Fibroblast of villous mesenchyme (primary cell): ENCODE results near the gene PLCXD3. TPM values are rescaled to one million over a fixed set of nuclear protein-coding genes. Genes with fewer than 3 reads are reported as not detected.

Experiments used
- DNase-seq: peaks from one replicate; pipeline ENCODE4 v3.0.0-alpha.2; 2010; ENCODE audit warnings: low read depth
- H3K4me3 ChIP-seq: 2 replicates; pipeline ENCODE4 v1.5.1; 2011; ENCODE audit warnings: low read depth, mild to moderate bottlenecking, low read length
- total RNA-seq: library from RNA; depleted of rRNA; stranded (reverse); fragments of >200 nt; gene quantifications from 2 replicates; pipeline ENCODE4 v1.2.3, GENCODE V29; 2012
- TF ChIP-seq, protein P1 (sequence below): IDR thresholded peaks from 2 replicates; pipeline ENCODE4 v1.5.1; 2012; ENCODE audit warnings: low read depth, mild to moderate bottlenecking, low read length; ENCODE audit not compliant: insufficient read depth

PLCXD3 gene
- total RNA-seq, 1 donor = 0.43 TPM

DNA sequence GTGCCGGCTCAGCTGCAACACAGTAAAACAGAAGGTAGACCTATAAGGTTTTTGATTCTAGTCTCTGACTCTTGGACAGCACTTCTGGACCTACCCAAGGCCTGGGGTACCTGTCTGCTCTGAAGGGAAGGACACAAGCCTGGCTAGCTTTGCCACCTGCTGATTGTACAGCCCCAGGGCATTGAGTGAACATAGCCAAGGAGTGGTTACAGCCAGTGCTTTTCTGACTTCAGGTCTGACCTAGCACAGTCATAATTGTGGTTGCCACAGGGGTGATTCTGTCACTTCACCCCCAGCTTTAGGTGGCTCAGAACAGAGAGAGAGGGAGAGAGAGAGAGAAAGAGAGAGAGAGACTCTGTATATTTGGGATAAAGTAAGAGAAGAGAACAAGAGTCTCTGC lies 118.4 kb downstream of the PLCXD3 start:
- TF ChIP-seq, protein P1, sequence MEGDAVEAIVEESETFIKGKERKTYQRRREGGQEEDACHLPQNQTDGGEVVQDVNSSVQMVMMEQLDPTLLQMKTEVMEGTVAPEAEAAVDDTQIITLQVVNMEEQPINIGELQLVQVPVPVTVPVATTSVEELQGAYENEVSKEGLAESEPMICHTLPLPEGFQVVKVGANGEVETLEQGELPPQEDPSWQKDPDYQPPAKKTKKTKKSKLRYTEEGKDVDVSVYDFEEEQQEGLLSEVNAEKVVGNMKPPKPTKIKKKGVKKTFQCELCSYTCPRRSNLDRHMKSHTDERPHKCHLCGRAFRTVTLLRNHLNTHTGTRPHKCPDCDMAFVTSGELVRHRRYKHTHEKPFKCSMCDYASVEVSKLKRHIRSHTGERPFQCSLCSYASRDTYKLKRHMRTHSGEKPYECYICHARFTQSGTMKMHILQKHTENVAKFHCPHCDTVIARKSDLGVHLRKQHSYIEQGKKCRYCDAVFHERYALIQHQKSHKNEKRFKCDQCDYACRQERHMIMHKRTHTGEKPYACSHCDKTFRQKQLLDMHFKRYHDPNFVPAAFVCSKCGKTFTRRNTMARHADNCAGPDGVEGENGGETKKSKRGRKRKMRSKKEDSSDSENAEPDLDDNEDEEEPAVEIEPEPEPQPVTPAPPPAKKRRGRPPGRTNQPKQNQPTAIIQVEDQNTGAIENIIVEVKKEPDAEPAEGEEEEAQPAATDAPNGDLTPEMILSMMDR = no peak
- H3K4me3 ChIP-seq = no peak overlapping the region
- no peak for DNase-seq

DNA sequence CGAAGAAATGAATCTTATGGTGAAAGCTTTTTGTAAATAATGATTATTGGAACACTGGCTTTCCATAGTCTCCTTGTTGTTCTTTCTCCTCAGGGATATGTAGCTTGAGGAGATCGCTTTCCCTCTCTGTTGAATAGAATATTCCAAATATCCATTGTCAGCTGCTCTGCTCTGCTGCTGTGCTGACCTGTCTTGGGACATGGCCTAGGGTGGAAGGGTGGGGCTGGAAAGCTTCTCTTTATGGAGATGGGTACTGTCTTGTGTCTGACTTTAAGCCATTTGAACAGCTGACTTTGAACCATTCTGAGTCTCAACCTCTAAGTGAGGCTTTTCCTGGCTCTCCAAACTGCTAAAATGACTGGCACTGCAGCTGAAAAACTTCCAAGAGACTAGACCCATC lies 135.8 kb downstream of the PLCXD3 start:
- no peak overlapping the region for H3K4me3 ChIP-seq
- TF ChIP-seq, protein P1 = no peak
- DNase-seq = no peak

DNA sequence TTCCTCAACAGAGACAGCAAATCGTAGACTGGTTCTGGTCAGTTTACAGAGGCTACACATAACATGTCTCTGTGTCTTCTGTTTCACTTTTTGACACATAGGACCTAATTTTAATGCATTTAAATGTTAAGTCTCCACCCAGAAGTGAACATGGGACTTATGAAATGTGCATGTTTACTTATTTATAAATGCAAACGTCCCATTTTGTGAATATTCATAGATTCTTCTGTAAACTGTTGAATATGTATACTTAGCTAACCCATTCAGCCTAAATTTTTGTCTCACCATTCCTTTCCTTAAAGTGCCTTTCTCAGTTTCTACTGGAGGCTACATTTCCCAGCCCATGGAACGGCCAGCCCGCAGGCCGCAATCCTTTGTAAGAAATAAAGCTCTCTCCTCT lies 137.2 kb downstream of the PLCXD3 start:
- TF ChIP-seq, protein P1 = no peak
- H3K4me3 ChIP-seq = no peak overlapping the region
- DNase-seq = no peak

DNA sequence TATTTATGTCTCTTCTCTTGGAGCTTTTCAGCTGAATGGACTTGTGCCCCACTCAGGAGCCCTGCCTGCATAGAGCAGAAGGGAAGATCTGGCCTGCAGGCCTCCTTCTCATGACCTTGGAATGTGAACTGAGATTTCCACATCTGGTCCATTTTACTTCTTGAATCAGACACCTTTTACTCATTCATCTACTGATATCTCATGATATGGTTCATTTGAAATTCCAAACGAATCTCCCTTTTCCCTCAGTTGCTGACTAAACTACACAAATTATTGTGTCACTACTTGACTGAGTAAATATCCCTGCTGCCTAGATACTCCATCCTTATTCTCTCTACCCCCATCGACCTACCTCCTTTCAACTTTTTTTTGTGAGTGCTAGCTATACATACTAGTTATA lies 138.7 kb downstream of the PLCXD3 start:
- DNase-seq = peak; percentile 32
- TF ChIP-seq, protein P1 = no peak
- H3K4me3 ChIP-seq = no peak overlapping the region

DNA sequence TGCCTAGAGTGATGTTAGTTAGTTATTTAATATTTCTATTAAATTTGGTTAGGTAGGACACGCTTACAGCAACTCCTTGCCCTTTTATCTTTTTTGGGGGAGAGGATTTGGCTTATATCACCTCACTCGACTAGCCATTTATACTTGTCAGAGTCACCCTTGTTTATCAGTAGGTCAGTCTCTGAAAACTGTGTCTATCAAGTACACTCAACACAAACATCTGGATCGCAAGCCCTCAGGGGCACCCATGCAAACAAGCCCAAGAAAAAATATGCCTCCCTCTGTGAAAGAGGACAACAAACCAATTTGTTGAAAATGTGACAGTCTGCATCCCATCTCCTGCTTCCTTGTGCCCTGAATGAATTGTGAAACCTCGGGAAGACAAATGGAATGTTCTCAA lies 139.9 kb downstream of the PLCXD3 start:
- no peak overlapping the region for H3K4me3 ChIP-seq
- TF ChIP-seq, protein P1 = no peak
- no peak for DNase-seq

DNA sequence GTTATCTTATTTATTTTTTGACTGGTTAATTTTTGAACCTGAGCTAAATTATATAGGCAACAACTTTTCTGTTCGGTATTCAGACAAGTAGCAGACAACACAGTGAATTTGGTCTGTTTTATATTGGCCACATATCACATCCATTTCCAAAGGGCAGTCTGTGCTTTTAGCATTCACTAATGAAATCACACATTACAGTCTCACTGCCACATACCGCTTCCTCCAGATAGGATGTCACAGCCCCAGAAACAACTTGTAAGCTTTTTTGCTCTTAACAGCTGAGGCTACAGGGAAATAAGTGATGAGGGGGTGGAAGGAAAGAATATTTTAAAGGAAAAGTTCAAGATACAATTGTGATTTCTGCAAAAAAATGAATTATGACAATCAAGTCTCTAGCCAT lies 140.6 kb downstream of the PLCXD3 start:
- TF ChIP-seq, protein P1 = no peak
- no peak for DNase-seq
- H3K4me3 ChIP-seq = no peak overlapping the region

DNA sequence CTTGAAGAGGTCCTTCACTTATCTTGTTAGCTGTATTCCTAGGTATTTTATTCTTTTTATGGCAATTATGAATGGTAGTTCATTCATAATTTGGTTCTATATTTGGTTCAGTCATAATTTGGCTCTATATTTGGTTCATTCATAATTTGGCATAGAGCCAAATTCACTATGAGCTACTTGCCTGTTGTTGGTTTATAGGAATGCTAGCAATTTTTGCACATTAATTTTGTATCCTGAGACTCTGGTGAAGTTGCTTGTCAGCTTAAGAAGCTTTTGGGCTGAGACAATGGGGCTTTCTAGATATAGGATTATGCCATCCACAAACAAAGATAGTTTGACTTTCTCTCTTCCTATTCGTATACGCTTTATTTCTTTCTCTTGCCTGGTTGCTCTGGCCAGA lies 142.2 kb downstream of the PLCXD3 start:
- DNase-seq = no peak
- TF ChIP-seq, protein P1 = no peak
- no peak overlapping the region for H3K4me3 ChIP-seq
